Astrocyte (in vitro differentiated cells and primary cell): ENCODE data around the gene UGGT2. TPM values are rescaled to one million over a fixed set of nuclear protein-coding genes. Genes with fewer than 3 reads are reported as not detected.

Experiments
- DNase-seq: peaks from one replicate; pipeline ENCODE4 v3.0.0-alpha.2; 2010; ENCODE audit warnings: low read depth
- FAIRE-seq: peaks from 2 replicates; lab custom pipeline; 2011; peaks lifted over from hg19 to GRCh38; lab: Jason Lieb, UNC
- H2AFZ ChIP-seq: 2 replicates; pipeline ENCODE4 v1.6.0; 2012; ENCODE audit warnings: low read depth, low read length, inconsistent platforms
- H3K27ac ChIP-seq: 2 replicates; pipeline ENCODE4 v1.5.1; 2011; ENCODE audit warnings: low read depth, low read length, inconsistent platforms
- H3K27me3 ChIP-seq: 2 replicates; pipeline ENCODE4 v1.6.0; 2011; ENCODE audit warnings: low read length, inconsistent platforms; ENCODE audit not compliant: insufficient read depth
- H3K36me3 ChIP-seq: 2 replicates; pipeline ENCODE4 v1.5.1; 2011; ENCODE audit warnings: low read length, inconsistent platforms; ENCODE audit not compliant: insufficient read depth
- H3K4me1 ChIP-seq: 2 replicates; pipeline ENCODE4 v1.5.1; 2011; ENCODE audit warnings: low read length, inconsistent platforms; ENCODE audit not compliant: insufficient read depth
- H3K4me2 ChIP-seq: 2 replicates; pipeline ENCODE4 v1.6.0; 2012; ENCODE audit warnings: low read length, inconsistent platforms
- H3K4me3 ChIP-seq: 2 replicates; pipeline ENCODE4 v1.5.1; 2011; ENCODE audit warnings: low read depth, mild to moderate bottlenecking, low read length, inconsistent platforms; ENCODE audit not compliant: insufficient read depth
- H3K79me2 ChIP-seq: 2 replicates; pipeline ENCODE4 v1.6.0; 2012; ENCODE audit warnings: mild to moderate bottlenecking, low read length, inconsistent platforms; ENCODE audit not compliant: insufficient read depth
- H3K9ac ChIP-seq: 2 replicates; pipeline ENCODE4 v1.6.0; 2012; ENCODE audit warnings: mild to moderate bottlenecking, low read length, inconsistent platforms
- H3K9me3 ChIP-seq: 2 replicates; pipeline ENCODE4 v1.5.1; 2012; ENCODE audit warnings: low read depth, mild to moderate bottlenecking, low read length, inconsistent platforms; ENCODE audit not compliant: insufficient read depth
- H4K20me1 ChIP-seq: 2 replicates; pipeline ENCODE4 v1.6.0; 2012; ENCODE audit warnings: low read length, inconsistent platforms; ENCODE audit not compliant: insufficient read depth
- H3K27ac Mint-ChIP-seq: one replicate; pipeline ENCODE4 v1.8.0; 2021; ENCODE audit warnings: mild to moderate bottlenecking, mixed read lengths; ENCODE audit not compliant: unreplicated experiment
- H3K27me3 Mint-ChIP-seq: one replicate; pipeline ENCODE4 v1.8.0; 2021; ENCODE audit warnings: low read depth, mixed read lengths; ENCODE audit not compliant: unreplicated experiment
- H3K36me3 Mint-ChIP-seq: one replicate; pipeline ENCODE4 v1.8.0; 2021; ENCODE audit warnings: low read depth, mixed read lengths; ENCODE audit not compliant: unreplicated experiment
- H3K4me1 Mint-ChIP-seq: one replicate; pipeline ENCODE4 v1.8.0; 2021; ENCODE audit warnings: low read depth, mixed read lengths; ENCODE audit not compliant: unreplicated experiment
- H3K4me3 Mint-ChIP-seq: one replicate; pipeline ENCODE4 v1.8.0; 2021; ENCODE audit warnings: mild to moderate bottlenecking, moderate library complexity, mixed read lengths; ENCODE audit not compliant: unreplicated experiment
- H3K9me3 Mint-ChIP-seq: one replicate; pipeline ENCODE4 v1.8.0; 2021; ENCODE audit warnings: mild to moderate bottlenecking, mixed read lengths; ENCODE audit not compliant: unreplicated experiment
- CTCF ChIP-seq: IDR thresholded peaks from 2 replicates; pipeline ENCODE4 v1.5.1; 2011; ENCODE audit warnings: low read depth, mild to moderate bottlenecking, inconsistent platforms, low read length, moderate library complexity; ENCODE audit not compliant: insufficient read depth
- EZH2 ChIP-seq: IDR thresholded peaks from 2 replicates; pipeline ENCODE4 v1.6.1; 2012; ENCODE audit warnings: mild to moderate bottlenecking, low read length, inconsistent platforms; ENCODE audit not compliant: insufficient read depth
- total RNA-seq: library from RNA; stranded (reverse); gene quantifications from 2 replicates; pipeline ENCODE4 v1.2.1, GENCODE V29; 2021

The UGGT2 gene
- total RNA-seq, 1 donor from 2014 or later: 36.2 TPM

- no peak for TF ChIP-seq EZH2
- TF ChIP-seq CTCF: no peak
- no peaks in the 10 kb centered on the region for H3K4me1 ChIP-seq
- no peak for FAIRE-seq
- Mint-ChIP-seq H3K36me3 (peaks cover 2% of the 10 kb centered on the region), H3K27ac (no peak overlapping the region), H3K4me1 (peaks cover 3% of the 10 kb centered on the region), H3K4me3 (no peak overlapping the region), H3K9me3 (no peaks in the 10 kb centered on the region), H3K27me3 (no peaks in the 10 kb centered on the region)
- no peak overlapping the region for H3K4me3 ChIP-seq
- no peaks in the 10 kb centered on the region for H3K79me2 ChIP-seq
- H3K27me3 ChIP-seq: no peaks in the 10 kb centered on the region
- no peak overlapping the region for H2AFZ ChIP-seq
- H3K4me2 ChIP-seq: no peak overlapping the region
- H3K36me3 ChIP-seq: peaks cover 4% of the 10 kb centered on the region
- H3K9me3 ChIP-seq: no peaks in the 10 kb centered on the region
- DNase-seq: no peak
- no peak overlapping the region for H3K9ac ChIP-seq
- no peaks in the 10 kb centered on the region for H4K20me1 ChIP-seq
- no peak overlapping the region for H3K27ac ChIP-seq
Observed at GRCh38 chr13:95862408-95862807, 190.8 kb downstream of the UGGT2 start.

- H3K4me3 Mint-ChIP-seq: no peak overlapping the region
Observed at GRCh38 chr13:95861296-95861695, 191.9 kb downstream of the UGGT2 start.

More at GRCh38 chr13:95861296-95861695, 191.9 kb downstream of the UGGT2 start:
- TF ChIP-seq CTCF (no peak), EZH2 (no peak)
- peaks cover 2% of the 10 kb centered on the region for H3K36me3 Mint-ChIP-seq
- FAIRE-seq: no peak
- H3K4me2 ChIP-seq: no peak overlapping the region
- no peak overlapping the region for H3K27ac ChIP-seq
- no peaks in the 10 kb centered on the region for H3K79me2 ChIP-seq
- no peaks in the 10 kb centered on the region for H3K9me3 Mint-ChIP-seq
- no peaks in the 10 kb centered on the region for H4K20me1 ChIP-seq
- peaks cover 4% of the 10 kb centered on the region for H3K36me3 ChIP-seq
- no peak overlapping the region for H2AFZ ChIP-seq
- H3K27me3 ChIP-seq: no peaks in the 10 kb centered on the region
- no peak overlapping the region for H3K9ac ChIP-seq
- H3K27ac Mint-ChIP-seq: no peak overlapping the region
- H3K4me3 ChIP-seq: no peak overlapping the region
- H3K9me3 ChIP-seq: no peaks in the 10 kb centered on the region
- no peak for DNase-seq
- peaks cover 3% of the 10 kb centered on the region for H3K4me1 Mint-ChIP-seq
- no peaks in the 10 kb centered on the region for H3K27me3 Mint-ChIP-seq
- H3K4me1 ChIP-seq: no peaks in the 10 kb centered on the region
